Measurements from ENCODE around the gene TIPIN. TPM values are rescaled to one million over a fixed set of nuclear protein-coding genes. Genes with fewer than 3 reads are reported as not detected.

Gene TIPIN
- total RNA-seq, 1 experiment from 2014 or later: 12.9 TPM

- no TSS peak for BruUV-seq (replicated peaks)
- H3K4me2 ChIP-seq: no peak overlapping the region
- no peak overlapping the region for H2AFZ ChIP-seq
- H3F3A ChIP-seq (ENCODE audit: insufficient read depth, low read depth): no peaks in the 10 kb centered on the region
- ChIA-PET CTCF (no interaction called here), POLR2A (ENCODE audit: unreplicated experiment) (interaction anchor here (0.6 kb wide), 1 partner anchor 10 kb away, joined by 3 read pairs; no protein-coding TSS in a partner anchor)
- H3K79me2 ChIP-seq (ENCODE audit: low read depth): no peaks in the 10 kb centered on the region
- no peak overlapping the region for H3K27ac ChIP-seq
- no peaks in the 10 kb centered on the region for H3K27me3 ChIP-seq (ENCODE audit: insufficient read depth, low read depth)
- H3K4me1 ChIP-seq (replicated peaks; ENCODE audit: insufficient read depth): no peaks in the 10 kb centered on the region
- no peak overlapping the region for H3K4me3 ChIP-seq
- DNase-seq: no peak
- no peaks in the 10 kb centered on the region for H3K9me3 ChIP-seq (ENCODE audit: insufficient read depth, low read depth)
- no peaks in the 10 kb centered on the region for H3K36me3 ChIP-seq (ENCODE audit: low read depth)
- no peaks in the 10 kb centered on the region for H3K9me2 ChIP-seq (ENCODE audit: insufficient read depth)
- H4K20me1 ChIP-seq (ENCODE audit: insufficient read depth): no peaks in the 10 kb centered on the region
- intact Hi-C loops (cut with micrococcal nuclease; ENCODE audit: unreplicated experiment): no loop called here
- TF ChIP-seq CTCF (conservative IDR thresholded peaks at IDR 0.05): no peak
- TF ChIP-seq EZH2 (IDR thresholded peaks at IDR 0.05; ENCODE audit: low read depth): no peak
Observed at GRCh38 chr15:66302489-66303278, 53.8 kb downstream of the TIPIN start.

GRCh38 chr15:66298803-66299251 lies 57.7 kb downstream of the TIPIN start:
- Histone ChIP-seq H2AFZ (no peak overlapping the region), H3F3A (ENCODE audit: insufficient read depth, low read depth) (peaks cover 15% of the 10 kb centered on the region), H3K4me3 (no peak overlapping the region), H3K36me3 (ENCODE audit: low read depth) (no peaks in the 10 kb centered on the region), H3K27me3 (ENCODE audit: insufficient read depth, low read depth) (no peaks in the 10 kb centered on the region), H4K20me1 (ENCODE audit: insufficient read depth) (no peaks in the 10 kb centered on the region), H3K79me2 (ENCODE audit: low read depth) (peaks cover 14% of the 10 kb centered on the region), H3K4me1 (replicated peaks; ENCODE audit: insufficient read depth) (peaks cover 16% of the 10 kb centered on the region), H3K9me3 (ENCODE audit: insufficient read depth, low read depth) (no peaks in the 10 kb centered on the region), H3K4me2 (no peak overlapping the region), H3K27ac (no peak overlapping the region), H3K9me2 (ENCODE audit: insufficient read depth) (no peaks in the 10 kb centered on the region)
- DNase-seq: no peak
- TF ChIP-seq CTCF (conservative IDR thresholded peaks at IDR 0.05) (no peak), EZH2 (IDR thresholded peaks at IDR 0.05; ENCODE audit: low read depth) (no peak)
- intact Hi-C loops (cut with micrococcal nuclease; ENCODE audit: unreplicated experiment): loop anchor here (10.0 kb wide), 1 partner anchor 684 kb away; the partner anchor contains the start of gene INTS14
- POLR2A ChIA-PET (ENCODE audit: unreplicated experiment): no interaction called here
- no TSS peak for BruUV-seq (replicated peaks)
- CTCF ChIA-PET: no interaction called here

GRCh38 chr15:66296186-66296585 lies 60.3 kb downstream of the TIPIN start:
- Histone ChIP-seq H3K4me3 (no peak overlapping the region), H3K9me2 (ENCODE audit: insufficient read depth) (no peaks in the 10 kb centered on the region), H2AFZ (no peak overlapping the region), H3F3A (ENCODE audit: insufficient read depth, low read depth) (peaks cover 15% of the 10 kb centered on the region), H3K36me3 (ENCODE audit: low read depth) (no peaks in the 10 kb centered on the region), H3K4me2 (0 out of 2 replicates have a peak overlapping the region, but pooled peaks have one; percentile 81), H3K9me3 (ENCODE audit: insufficient read depth, low read depth) (no peaks in the 10 kb centered on the region), H3K27me3 (ENCODE audit: insufficient read depth, low read depth) (no peaks in the 10 kb centered on the region), H3K79me2 (ENCODE audit: low read depth) (peaks cover 19% of the 10 kb centered on the region), H4K20me1 (ENCODE audit: insufficient read depth) (no peaks in the 10 kb centered on the region), H3K27ac (no peak overlapping the region), H3K4me1 (replicated peaks; ENCODE audit: insufficient read depth) (peaks cover 16% of the 10 kb centered on the region)
- TSS peak; percentile 5 for BruUV-seq (replicated peaks)
- POLR2A ChIA-PET (ENCODE audit: unreplicated experiment): no interaction called here
- TF ChIP-seq CTCF (conservative IDR thresholded peaks at IDR 0.05): no peak
- no peak for TF ChIP-seq EZH2 (IDR thresholded peaks at IDR 0.05; ENCODE audit: low read depth)
- intact Hi-C loops (cut with micrococcal nuclease; ENCODE audit: unreplicated experiment): loop anchor here (10.0 kb wide), 1 partner anchor 681 kb away; the partner anchor contains the start of gene INTS14
- CTCF ChIA-PET: interaction anchor here (0.6 to 0.7 kb wide), 3 partner anchors 203 to 374 kb away, joined by 3 to 8 read pairs (median 7); no protein-coding TSS in a partner anchor
- DNase-seq: no peak
